Activated T-helper 2 cell treated with anti-CD3 and anti-CD28 coated beads, Interferon-gamma antibody, Interleukin-2, Interleukin-4, amounts not matched to agents 10 μg/mL and 5 μg/mL and 100 μg/mL, durations not matched to agents 14 hours and 24 hours and 36 hours (primary cell): Measurements from ENCODE around the gene TRIM24. TPM values are rescaled to one million over a fixed set of nuclear protein-coding genes. Genes with fewer than 3 reads are reported as not detected.

Source experiments
- DNase-seq: peaks from one replicate; pipeline ENCODE4 v3.0.0; 2021; ENCODE audit warnings: low spot score
- H3K27ac Mint-ChIP-seq: one replicate; pipeline ENCODE4 v1.8.0; 2021; ENCODE audit warnings: mixed read lengths
- H3K27me3 Mint-ChIP-seq: one replicate; pipeline ENCODE4 v1.8.0; 2021; ENCODE audit warnings: low read depth, mixed read lengths
- H3K36me3 Mint-ChIP-seq: one replicate; pipeline ENCODE4 v1.8.0; 2021; ENCODE audit warnings: low read depth, mixed read lengths
- H3K4me1 Mint-ChIP-seq: one replicate; pipeline ENCODE4 v1.8.0; 2021; ENCODE audit warnings: low read depth, mixed read lengths
- H3K4me3 Mint-ChIP-seq: one replicate; pipeline ENCODE4 v1.8.0; 2021; ENCODE audit warnings: low read depth, mild to moderate bottlenecking, moderate library complexity, mixed read lengths
- H3K9me3 Mint-ChIP-seq: one replicate; pipeline ENCODE4 v1.8.0; 2021; ENCODE audit warnings: mixed read lengths
- intact Hi-C: fragments of 100-400 bp; cut with micrococcal nuclease; formaldehyde crosslinking; loops from one replicate; pipeline ENCODE4 v1.15.1; 2023
- total RNA-seq: library from RNA; stranded (reverse); gene quantifications from 2 replicates; pipeline ENCODE4 v1.2.3, GENCODE V29; 2022

Gene TRIM24
- total RNA-seq, 1 donor from 2014 or later: 17.6 TPM

GRCh38 chr7:138608275-138608674 is 148.2 kb downstream of the TRIM24 start:
- Mint-ChIP-seq H3K27ac (no peak overlapping the region), H3K36me3 (no peaks in the 10 kb centered on the region), H3K27me3 (no peaks in the 10 kb centered on the region), H3K9me3 (peaks cover 10% of the 10 kb centered on the region), H3K4me1 (peaks cover 12% of the 10 kb centered on the region), H3K4me3 (no peak overlapping the region)
- intact Hi-C loops: no loop called here
- DNase-seq: no peak

GRCh38 chr7:138610671-138611170 is 150.7 kb downstream of the TRIM24 start:
- Mint-ChIP-seq H3K36me3 (no peaks in the 10 kb centered on the region), H3K27me3 (no peaks in the 10 kb centered on the region), H3K4me1 (peaks cover 12% of the 10 kb centered on the region), H3K9me3 (peaks cover 10% of the 10 kb centered on the region), H3K27ac (no peak overlapping the region), H3K4me3 (no peak overlapping the region)
- no peak for DNase-seq
- intact Hi-C loops: no loop called here

- Mint-ChIP-seq H3K9me3 (no peaks in the 10 kb centered on the region), H3K27ac (no peak overlapping the region), H3K4me1 (peaks cover 2% of the 10 kb centered on the region), H3K27me3 (peaks cover 3% of the 10 kb centered on the region), H3K36me3 (no peaks in the 10 kb centered on the region), H3K4me3 (no peak overlapping the region)
- no peak for DNase-seq
- intact Hi-C loops: no loop called here
These were observed 153.6 kb downstream of the TRIM24 start for GRCh38 chr7:138613630-138614029.

- H3K4me1 Mint-ChIP-seq: peaks cover 2% of the 10 kb centered on the region
- no peak overlapping the region for H3K27ac Mint-ChIP-seq
- intact Hi-C loops: no loop called here
- H3K27me3 Mint-ChIP-seq: peaks cover 10% of the 10 kb centered on the region
- no peaks in the 10 kb centered on the region for H3K36me3 Mint-ChIP-seq
- no peak overlapping the region for H3K4me3 Mint-ChIP-seq
- DNase-seq: no peak
- H3K9me3 Mint-ChIP-seq: no peaks in the 10 kb centered on the region
These were observed 156.0 kb downstream of the TRIM24 start for GRCh38 chr7:138616085-138616484.

- H3K4me3 Mint-ChIP-seq: no peak overlapping the region
- peaks cover 2% of the 10 kb centered on the region for H3K4me1 Mint-ChIP-seq
- H3K27ac Mint-ChIP-seq: no peak overlapping the region
- H3K36me3 Mint-ChIP-seq: no peaks in the 10 kb centered on the region
- no peak for DNase-seq
- intact Hi-C loops: no loop called here
- no peaks in the 10 kb centered on the region for H3K9me3 Mint-ChIP-seq
- peaks cover 11% of the 10 kb centered on the region for H3K27me3 Mint-ChIP-seq
These were observed 158.4 kb downstream of the TRIM24 start for GRCh38 chr7:138618506-138618905.

GRCh38 chr7:138618933-138619332 is 158.9 kb downstream of the TRIM24 start:
- H3K27ac Mint-ChIP-seq: no peak overlapping the region
- H3K9me3 Mint-ChIP-seq: no peaks in the 10 kb centered on the region
- peaks cover 11% of the 10 kb centered on the region for H3K27me3 Mint-ChIP-seq
- H3K4me1 Mint-ChIP-seq: peaks cover 2% of the 10 kb centered on the region
- no peaks in the 10 kb centered on the region for H3K36me3 Mint-ChIP-seq
- no peak overlapping the region for H3K4me3 Mint-ChIP-seq
- intact Hi-C loops: no loop called here
- DNase-seq: no peak

- intact Hi-C loops: no loop called here
- DNase-seq: no peak
- Mint-ChIP-seq H3K4me3 (no peak overlapping the region), H3K27ac (no peak overlapping the region), H3K9me3 (no peaks in the 10 kb centered on the region), H3K27me3 (peaks cover 18% of the 10 kb centered on the region), H3K36me3 (no peaks in the 10 kb centered on the region), H3K4me1 (peaks cover 34% of the 10 kb centered on the region)
These were observed 162.8 kb downstream of the TRIM24 start for GRCh38 chr7:138622841-138623240.

- H3K27ac Mint-ChIP-seq: peak overlapping the region; percentile 73
- H3K36me3 Mint-ChIP-seq: no peaks in the 10 kb centered on the region
- H3K4me1 Mint-ChIP-seq: peaks cover 44% of the 10 kb centered on the region
- no peak for DNase-seq
- no peaks in the 10 kb centered on the region for H3K9me3 Mint-ChIP-seq
- H3K27me3 Mint-ChIP-seq: peaks cover 19% of the 10 kb centered on the region
- peak overlapping the region; percentile 47 for H3K4me3 Mint-ChIP-seq
- intact Hi-C loops: loop anchor here (1.0 to 5.0 kb wide), 7 partner anchors 22 to 454 kb away; partner anchors contain the start of gene TRIM24
These were observed 165.2 kb downstream of the TRIM24 start for GRCh38 chr7:138625084-138625848.

- intact Hi-C loops: loop anchor here (1.0 to 5.0 kb wide), 7 partner anchors 23 to 455 kb away; partner anchors contain the start of gene TRIM24
- peaks cover 15% of the 10 kb centered on the region for H3K27me3 Mint-ChIP-seq
- peak; percentile 28 for DNase-seq
- peak overlapping the region; percentile 73 for H3K27ac Mint-ChIP-seq
- no peaks in the 10 kb centered on the region for H3K36me3 Mint-ChIP-seq
- peaks cover 47% of the 10 kb centered on the region for H3K4me1 Mint-ChIP-seq
- peak overlapping the region; percentile 47 for H3K4me3 Mint-ChIP-seq
- no peaks in the 10 kb centered on the region for H3K9me3 Mint-ChIP-seq
These were observed 165.8 kb downstream of the TRIM24 start for GRCh38 chr7:138625849-138626230.

GRCh38 chr7:138626846-138627245 is 166.8 kb downstream of the TRIM24 start:
- H3K4me1 Mint-ChIP-seq: peaks cover 47% of the 10 kb centered on the region
- H3K9me3 Mint-ChIP-seq: no peaks in the 10 kb centered on the region
- no peaks in the 10 kb centered on the region for H3K36me3 Mint-ChIP-seq
- peaks cover 11% of the 10 kb centered on the region for H3K27me3 Mint-ChIP-seq
- no peak overlapping the region for H3K27ac Mint-ChIP-seq
- intact Hi-C loops: loop anchor here (5.0 kb wide), 5 partner anchors 85 to 250 kb away; partner anchors contain the start of gene TRIM24
- H3K4me3 Mint-ChIP-seq: no peak overlapping the region
- no peak for DNase-seq

- Mint-ChIP-seq H3K36me3 (no peaks in the 10 kb centered on the region), H3K27ac (no peak overlapping the region), H3K4me1 (peaks cover 49% of the 10 kb centered on the region), H3K27me3 (peaks cover 11% of the 10 kb centered on the region), H3K9me3 (no peaks in the 10 kb centered on the region), H3K4me3 (no peak overlapping the region)
- intact Hi-C loops: loop anchor here (5.0 kb wide), 5 partner anchors 85 to 250 kb away; partner anchors contain the start of gene TRIM24
- no peak for DNase-seq
These were observed 167.3 kb downstream of the TRIM24 start for GRCh38 chr7:138627361-138627760.

- Mint-ChIP-seq H3K9me3 (no peaks in the 10 kb centered on the region), H3K36me3 (no peaks in the 10 kb centered on the region), H3K4me1 (peaks cover 45% of the 10 kb centered on the region), H3K4me3 (no peak overlapping the region), H3K27ac (no peak overlapping the region), H3K27me3 (peaks cover 10% of the 10 kb centered on the region)
- DNase-seq: no peak
- intact Hi-C loops: no loop called here
These were observed 170.1 kb downstream of the TRIM24 start for GRCh38 chr7:138630059-138630610.

- H3K4me3 Mint-ChIP-seq: no peak overlapping the region
- H3K4me1 Mint-ChIP-seq: peaks cover 25% of the 10 kb centered on the region
- no peak overlapping the region for H3K27ac Mint-ChIP-seq
- intact Hi-C loops: no loop called here
- H3K36me3 Mint-ChIP-seq: no peaks in the 10 kb centered on the region
- DNase-seq: no peak
- peaks cover 8% of the 10 kb centered on the region for H3K27me3 Mint-ChIP-seq
- no peaks in the 10 kb centered on the region for H3K9me3 Mint-ChIP-seq
These were observed 172.3 kb downstream of the TRIM24 start for GRCh38 chr7:138632384-138632783.
